NK-92 (cell line): ENCODE measurements around the gene ATP13A4.

Source experiments
- DNase-seq: peaks from one replicate; lab custom pipeline; 2025; ENCODE audit not compliant: unreplicated experiment; lab: John Stamatoyannopoulos, UW

ATP13A4 gene

GRCh38 chr3:193407688-193408087 lies 147.0 kb downstream of the ATP13A4 start:
- DNase-seq: no peak

GRCh38 chr3:193407112-193407511 lies 147.6 kb downstream of the ATP13A4 start:
- no peak for DNase-seq

DNA sequence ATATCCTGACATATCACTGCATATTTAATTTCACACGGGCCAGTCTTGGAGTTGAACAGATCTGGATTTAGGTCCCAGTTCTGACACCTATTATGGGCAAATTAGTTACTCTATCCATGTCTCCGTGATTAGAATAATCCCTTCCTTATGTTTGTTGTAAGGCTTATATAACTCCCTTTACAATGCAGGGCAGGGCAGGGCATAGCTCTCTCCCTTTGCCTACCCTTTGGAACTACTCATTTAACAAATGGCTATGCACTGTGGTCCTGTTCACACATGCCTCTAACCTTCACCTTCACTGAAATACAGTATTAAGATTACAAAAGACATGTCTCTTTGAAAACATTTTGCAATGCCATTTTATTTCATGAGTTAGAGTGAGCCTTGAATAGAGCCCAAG lies 151.4 kb downstream of the ATP13A4 start:
- no peak for DNase-seq

GRCh38 chr3:193400304-193400703 lies 154.4 kb downstream of the ATP13A4 start:
- no peak for DNase-seq

GRCh38 chr3:193396451-193397244 lies 158.0 kb downstream of the ATP13A4 start:
- DNase-seq: no peak

- no peak for DNase-seq
Measured at GRCh38 chr3:193391902-193392301, 162.8 kb downstream of the ATP13A4 start.

DNA sequence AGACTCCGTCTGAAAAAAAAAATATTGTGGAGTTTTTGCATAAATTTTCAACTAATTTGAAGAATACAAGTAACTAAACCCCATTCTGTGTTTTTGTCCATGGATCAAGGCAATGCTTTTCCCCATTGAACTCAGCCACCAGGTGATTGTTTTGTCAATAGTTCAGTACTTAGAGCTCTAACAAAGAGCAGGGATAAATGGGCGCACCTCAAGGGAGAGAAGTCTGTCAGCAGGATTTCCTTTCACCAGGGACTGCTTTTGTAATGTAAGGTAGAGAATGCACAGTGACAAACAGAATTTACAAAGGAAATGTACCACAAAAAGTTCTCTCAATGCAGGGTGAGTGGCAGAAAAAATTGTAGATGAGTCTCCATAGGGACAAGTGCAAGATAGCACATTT lies 165.4 kb downstream of the ATP13A4 start:
- no peak for DNase-seq

GRCh38 chr3:193388361-193388760 lies 166.3 kb downstream of the ATP13A4 start:
- DNase-seq: no peak

DNA sequence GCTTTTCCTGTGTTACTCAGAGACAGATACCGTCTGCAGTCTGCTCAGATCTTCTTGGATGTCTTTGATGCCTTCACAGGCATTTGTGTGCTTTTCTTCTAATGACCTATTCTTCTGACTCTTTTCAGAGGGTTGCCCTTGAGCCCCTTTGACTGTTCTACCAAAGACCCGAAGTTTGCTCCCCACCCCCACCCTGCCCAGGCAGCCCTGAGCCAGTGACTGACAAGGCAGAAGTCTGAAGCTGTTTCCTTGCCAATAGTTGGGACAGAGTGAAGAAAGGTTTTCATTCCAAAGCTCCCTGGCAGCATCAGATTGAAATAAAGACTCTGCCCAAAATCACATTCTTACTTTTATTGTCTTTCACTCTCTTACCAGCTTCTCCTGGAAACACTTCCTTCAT lies 167.1 kb downstream of the ATP13A4 start:
- DNase-seq: no peak

DNA sequence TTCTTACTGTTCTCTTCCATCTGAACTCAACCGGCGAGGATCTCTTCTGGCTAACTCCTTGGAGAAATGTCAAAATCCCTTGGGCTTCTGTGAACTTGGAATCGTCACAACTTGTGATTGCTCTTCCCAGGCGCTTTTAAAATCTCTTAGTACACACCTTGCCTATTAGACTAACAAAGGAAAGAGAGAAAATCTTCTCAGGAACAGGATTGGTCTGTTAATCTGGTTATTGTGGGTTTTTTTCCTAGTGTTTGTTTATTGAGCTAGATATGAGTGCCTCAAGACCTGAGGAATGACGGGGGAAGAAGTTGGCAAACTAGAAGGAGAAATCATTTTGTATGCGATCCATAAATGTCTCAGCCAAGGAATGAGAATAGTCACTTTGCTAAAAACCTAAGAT lies 176.0 kb downstream of the ATP13A4 start, which contains the start of gene ATP13A5:
TSS of gene ATP13A5 (minus strand) at position 48 of the 400 bp plus-strand sequence. CDS start at position 20, 28 bp downstream.
- DNase-seq: no peak

- no peak for DNase-seq
Measured at GRCh38 chr3:193377591-193377990, 177.1 kb downstream of the ATP13A4 start.

DNA sequence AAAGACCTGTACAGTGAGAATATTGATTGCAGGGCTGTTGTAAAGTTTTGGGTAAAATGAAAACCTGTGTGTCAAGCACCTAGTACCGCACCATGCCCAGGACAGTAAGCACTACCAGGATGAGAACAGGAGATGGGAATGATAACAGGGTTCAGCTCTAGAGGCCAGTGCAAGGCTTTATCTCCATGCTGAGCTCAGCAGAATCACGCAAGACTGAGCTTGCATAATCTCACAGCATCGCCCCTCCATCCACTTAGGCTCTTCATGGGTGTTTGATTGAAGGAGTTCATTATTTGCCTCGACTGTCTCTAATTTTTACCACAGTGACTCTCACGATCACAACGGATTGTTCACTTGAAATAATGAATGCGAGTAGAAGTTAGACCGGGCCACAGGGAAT lies 179.1 kb downstream of the ATP13A4 start:
- DNase-seq: no peak

DNA sequence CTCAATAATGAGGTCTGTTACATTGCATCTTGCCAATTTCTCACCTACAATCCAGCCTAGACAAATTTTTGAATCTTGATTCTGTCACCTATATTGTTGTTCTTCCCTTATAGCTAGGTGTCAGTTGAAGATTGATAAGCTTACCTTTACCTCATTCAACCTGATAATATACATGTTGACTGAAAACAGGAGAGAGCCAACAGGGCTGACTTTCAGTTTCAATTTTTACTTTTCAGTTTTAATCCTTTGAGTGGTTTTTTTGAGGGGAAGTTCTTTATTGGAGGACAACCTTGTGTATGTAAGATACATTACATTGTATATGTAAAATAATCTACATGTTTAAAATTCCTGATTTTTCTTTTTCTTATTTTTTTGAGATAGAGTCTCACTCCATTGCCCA lies 181.9 kb downstream of the ATP13A4 start:
- no peak for DNase-seq

DNA sequence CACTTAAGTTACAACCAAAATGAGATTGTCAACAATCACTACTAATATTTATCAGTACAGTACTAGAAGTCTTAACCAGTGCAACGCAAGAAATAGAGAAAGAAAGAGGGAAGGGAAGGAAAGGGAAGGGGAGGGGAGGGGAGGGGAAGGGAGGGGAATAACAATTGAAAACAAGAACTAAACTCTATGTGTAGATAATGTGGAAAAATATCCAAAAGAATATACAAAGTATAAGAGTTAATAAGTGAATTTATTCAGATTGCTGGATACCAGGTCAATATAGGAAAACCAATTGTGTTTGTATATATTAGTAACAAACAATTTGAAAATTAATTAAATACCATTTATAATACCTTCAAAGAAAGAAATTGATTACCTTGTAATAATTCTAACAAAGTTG lies 186.8 kb downstream of the ATP13A4 start:
- no peak for DNase-seq

DNA sequence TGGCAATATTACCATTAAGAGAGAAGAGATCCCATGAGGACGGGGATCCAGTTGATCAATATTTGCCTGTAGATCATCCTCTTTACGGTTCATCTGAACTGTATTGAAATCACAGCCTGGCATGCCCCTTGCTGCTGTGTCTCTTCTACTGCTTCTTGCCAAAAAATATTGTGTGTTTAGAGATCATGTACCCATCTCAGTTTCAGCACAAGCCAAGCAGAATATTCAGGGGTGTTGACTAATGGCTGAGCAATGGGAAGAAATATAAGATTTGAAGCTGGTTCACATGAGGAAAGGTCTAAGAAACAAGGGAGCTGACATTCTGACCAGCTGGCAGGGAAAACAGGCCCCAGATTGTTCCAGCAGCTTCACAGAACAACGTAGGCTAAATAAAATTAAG lies 197.4 kb downstream of the ATP13A4 start:
- DNase-seq: no peak

- DNase-seq: no peak
Measured at GRCh38 chr3:193354423-193354822, 200.3 kb downstream of the ATP13A4 start.
